ENCODE data around the gene LPIN3. TPM values are rescaled to one million over a fixed set of nuclear protein-coding genes. Genes with fewer than 3 reads are reported as not detected.

LPIN3 gene
- total and polyA plus RNA-seq, 2 of the 8 experiments (the other 6 are each of a cell fraction or from before 2014, with no cell fraction given) = 3.7 to 3.9 TPM

DNA sequence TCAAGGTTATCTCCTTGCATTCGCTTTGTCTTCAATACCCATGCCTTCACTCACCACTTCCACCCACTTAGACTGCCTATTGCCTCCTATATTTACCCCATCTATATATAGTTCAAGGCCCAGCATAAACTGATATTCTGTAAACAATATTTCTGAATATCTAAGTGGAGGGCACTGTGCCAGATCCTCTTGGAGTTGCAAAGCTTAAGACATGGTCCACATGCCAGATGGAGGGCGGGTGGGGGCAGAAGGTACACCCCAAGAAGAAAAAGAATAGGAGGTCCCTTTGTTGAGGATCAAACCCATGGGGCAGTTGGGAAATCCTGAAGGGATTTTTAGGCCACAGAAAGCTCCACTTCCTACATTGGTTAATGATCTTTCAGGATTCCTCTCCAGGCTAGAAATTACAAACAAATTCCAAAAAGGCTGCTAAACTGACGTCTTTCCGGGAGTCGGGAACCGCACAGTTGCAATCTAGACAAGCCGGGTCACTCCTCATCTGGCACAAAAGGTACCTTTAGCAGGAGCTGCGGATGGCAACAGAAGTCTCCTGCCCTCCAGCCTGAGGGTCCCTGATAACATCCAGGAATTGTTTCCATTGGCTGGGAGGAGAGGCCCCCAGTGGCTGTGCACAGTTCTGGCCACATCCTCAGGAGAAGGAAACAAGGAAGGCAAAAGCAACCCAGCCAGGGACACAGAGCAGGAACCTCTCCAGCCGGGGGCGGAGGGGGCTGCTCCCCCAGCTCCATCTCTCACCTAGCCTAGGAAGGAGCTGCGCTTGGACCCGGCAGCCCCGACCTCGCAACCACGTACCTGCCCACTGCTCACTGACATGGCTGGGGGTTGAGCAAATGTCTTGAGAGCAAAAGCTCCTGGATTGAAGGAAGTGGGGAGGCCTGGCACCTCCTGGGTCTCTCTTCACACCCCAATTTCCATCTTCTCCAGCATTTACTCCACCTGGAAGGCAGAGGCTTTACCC, 5.9 kb upstream of the LPIN3 start:
- Histone ChIP-seq H2AK5ac (ENCODE audit: low read depth, low read length) (no peak overlapping the region), H4K5ac (ENCODE audit: insufficient read length, low read depth, low read length) (no peak overlapping the region), H2BK120ac (replicated peaks; ENCODE audit: low read depth, low read length) (no peak overlapping the region), H3K18ac (ENCODE audit: extremely low read depth, low read length) (no peak overlapping the region), H3K4me2 (ENCODE audit: insufficient read depth in 1 of 2, low read depth in 2 of 2, low read length in 2 of 2) (no peak overlapping the region), H3K23me2 (ENCODE audit: low read depth, low read length) (no peaks in the 10 kb centered on the region), H3K23ac (ENCODE audit: insufficient read length) (no peak overlapping the region), H3K9me3 (ENCODE audit: insufficient read depth in 2 of 2, low read depth in 1 of 2, low read length in 1 of 2) (no peaks in the 10 kb centered on the region), H2BK20ac (ENCODE audit: low read length) (no peak overlapping the region), H3K56ac (replicated peaks; ENCODE audit: insufficient read length, low read depth, low read length) (no peak overlapping the region), H3K4ac (replicated peaks; ENCODE audit: insufficient read length, low read depth, low read length) (no peak overlapping the region), H3K9ac (replicated peaks in 1 of 4; ENCODE audit: extremely low read depth in 1 of 4, low read depth in 3 of 4, low read length in 3 of 4) (no peak overlapping the region), H3K27me3 (replicated peaks in 1 of 4; ENCODE audit: control insufficient read depth in 3 of 4, extremely low read depth in 1 of 4, insufficient read depth in 3 of 4, low read length in 3 of 4) (peaks cover 0 to 7% (median 2%) of the 10 kb centered on the region in 4 experiments; a peak in 1 of 7 replicates), H3K79me1 (ENCODE audit: low read depth, low read length) (no peaks in the 10 kb centered on the region), H3K14ac (ENCODE audit: insufficient read length) (no peak overlapping the region), H3K4me3 (ENCODE audit: extremely low read depth in 1 of 4, insufficient read depth in 2 of 4, low read depth in 3 of 4, low read length in 4 of 4) (no peak overlapping the region), H2BK12ac (ENCODE audit: low read depth, low read length) (no peak overlapping the region), H2BK15ac (ENCODE audit: low read length) (no peak overlapping the region), H3K4me1 (replicated peaks in 1 of 4; ENCODE audit: control insufficient read depth in 3 of 4, insufficient read depth in 4 of 4, low read length in 3 of 4) (peaks cover 0 to 5% (median 4%) of the 10 kb centered on the region in 4 experiments; a peak in 4 of 7 replicates), H2BK5ac (ENCODE audit: low read depth, low read length) (no peak overlapping the region), H4K8ac (ENCODE audit: extremely low read depth, insufficient read depth, low read length) (no peak overlapping the region), H3K79me2 (ENCODE audit: control insufficient read depth in 1 of 2, insufficient read depth in 2 of 2, low read length in 2 of 2) (no peaks in the 10 kb centered on the region), H3K36me3 (ENCODE audit: control insufficient read depth in 2 of 4, insufficient read depth in 4 of 4, low read length in 3 of 4) (no peaks in the 10 kb centered on the region), H4K91ac (replicated peaks; ENCODE audit: insufficient read length, low read length) (no peak overlapping the region), H4K20me1 (replicated peaks in 1 of 2; ENCODE audit: control insufficient read depth in 1 of 2, insufficient read depth in 2 of 2, low read length in 2 of 2) (no peaks in the 10 kb centered on the region), H3K27ac (ENCODE audit: low read depth, low read length) (no peak overlapping the region), H2AFZ (ENCODE audit: low read length) (no peak overlapping the region; the same call in 1 of the 2 replicates)
- POLR2A ChIA-PET (ENCODE audit: partially characterized antibody) = no interaction called here
- DNase-seq (ENCODE audit: low read depth in 1 of 2, low spot score in 2 of 2) (no peak), FAIRE-seq (no peak)
- TF ChIP-seq SRF (IDR thresholded peaks at IDR 0.05; ENCODE audit: low read depth, low read length) (no peak), POLR2AphosphoS5 (IDR thresholded peaks at IDR 0.05; ENCODE audit: low read depth, low read length) (no peak)
- CTCF ChIA-PET (ENCODE audit: partially characterized antibody) = interaction anchor here (0.7 to 2.2 kb wide), 5 partner anchors 8 to 162 kb away, joined by 3 to 8 read pairs (median 3); no protein-coding TSS in a partner anchor
- 94% methylated on average over 14 of the region's 15 CpGs; no CpG with 5 or more reads in 1 of the 2 experiments for WGBS, 2 experiments (ENCODE audit: extremely low coverage in 1 of 2, insufficient coverage in 1 of 2, insufficient read length in 1 of 2, insufficient replicate concordance in 2 of 2, low coverage in 1 of 2, low lambda C conversion rate in 2 of 2, missing lambda C conversion rate in 1 of 2)

Measured in H1 (cell line).